ENCODE measurements around the gene SEMA5A.
A peak's percentile ranks its signal among the peaks of the same experiment; 100 is the strongest.

Gene SEMA5A

GRCh38 chr5:9545992-9546851 lies at the start of gene SEMA5A:
Gene SEMA5A (minus strand): TSS chr5:9546075. CDS start chr5:9379946, 166,129 bp downstream.
- Histone ChIP-seq H3K4me1 (ENCODE audit: control insufficient read depth, insufficient read depth, low read length) (peaks cover 9% of the 10 kb centered on the region), H3K9ac (ENCODE audit: low read length) (peak within 1 kb of the TSS; percentile 66), H3K36me3 (ENCODE audit: control insufficient read depth, insufficient read depth, low read length) (peaks cover 4% of the 10 kb centered on the region), H3K4me3 (ENCODE audit: low read length) (peak within 1 kb of the TSS; percentile 79), H3K27me3 (ENCODE audit: control insufficient read depth, insufficient read depth, low read length) (no peaks in the 10 kb centered on the region), H3K27ac (ENCODE audit: low read depth, low read length) (peak within 1 kb of the TSS; percentile 83)

- Histone ChIP-seq H3K4me1 (ENCODE audit: control insufficient read depth, insufficient read depth, low read length) (no peaks in the 10 kb centered on the region), H3K27me3 (ENCODE audit: control insufficient read depth, insufficient read depth, low read length) (no peaks in the 10 kb centered on the region), H3K4me3 (ENCODE audit: low read length) (no peak overlapping the region), H3K9ac (ENCODE audit: low read length) (no peak overlapping the region), H3K36me3 (ENCODE audit: control insufficient read depth, insufficient read depth, low read length) (no peaks in the 10 kb centered on the region), H3K27ac (ENCODE audit: low read depth, low read length) (no peak overlapping the region)
These were observed 49.0 kb upstream of the SEMA5A start for GRCh38 chr5:9594913-9595312.

GRCh38 chr5:9589049-9589835 lies 43.4 kb upstream of the SEMA5A start:
- Histone ChIP-seq H3K4me1 (ENCODE audit: control insufficient read depth, insufficient read depth, low read length) (no peaks in the 10 kb centered on the region), H3K36me3 (ENCODE audit: control insufficient read depth, insufficient read depth, low read length) (no peaks in the 10 kb centered on the region)

DNA sequence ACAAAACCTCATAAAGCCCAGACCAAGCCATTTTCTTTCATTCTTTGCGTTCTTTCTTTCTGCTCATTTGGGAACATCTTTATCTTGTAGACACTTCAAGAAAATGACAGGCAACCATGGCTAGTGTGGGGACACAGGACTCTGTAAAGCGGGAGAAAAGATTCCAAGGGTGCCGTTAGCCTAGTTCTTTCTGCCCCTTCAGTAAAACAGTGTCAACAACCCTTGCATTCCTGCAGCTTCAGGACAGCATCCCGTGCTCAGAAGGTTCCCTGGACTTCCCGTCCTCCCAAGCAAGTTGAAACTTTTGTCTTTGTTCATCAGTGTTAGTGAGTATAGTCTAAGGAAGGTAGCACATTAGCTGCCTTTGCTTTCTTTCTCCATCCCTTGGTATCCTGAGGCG lies 42.4 kb upstream of the SEMA5A start:
- no peaks in the 10 kb centered on the region for H3K27me3 ChIP-seq (ENCODE audit: control insufficient read depth, insufficient read depth, low read length)
- H3K36me3 ChIP-seq (ENCODE audit: control insufficient read depth, insufficient read depth, low read length), result no peaks in the 10 kb centered on the region
- H3K4me1 ChIP-seq (ENCODE audit: control insufficient read depth, insufficient read depth, low read length), result no peaks in the 10 kb centered on the region
- H3K4me3 ChIP-seq (ENCODE audit: low read length), result no peak overlapping the region
- H3K9ac ChIP-seq (ENCODE audit: low read length), result no peak overlapping the region
- H3K27ac ChIP-seq (ENCODE audit: low read depth, low read length), result no peak overlapping the region

More at GRCh38 chr5:9589049-9589835, 43.4 kb upstream of the SEMA5A start:
- Histone ChIP-seq H3K9ac (ENCODE audit: low read length) (no peak overlapping the region), H3K4me3 (ENCODE audit: low read length) (no peak overlapping the region), H3K27me3 (ENCODE audit: control insufficient read depth, insufficient read depth, low read length) (no peaks in the 10 kb centered on the region), H3K27ac (ENCODE audit: low read depth, low read length) (no peak overlapping the region)

DNA sequence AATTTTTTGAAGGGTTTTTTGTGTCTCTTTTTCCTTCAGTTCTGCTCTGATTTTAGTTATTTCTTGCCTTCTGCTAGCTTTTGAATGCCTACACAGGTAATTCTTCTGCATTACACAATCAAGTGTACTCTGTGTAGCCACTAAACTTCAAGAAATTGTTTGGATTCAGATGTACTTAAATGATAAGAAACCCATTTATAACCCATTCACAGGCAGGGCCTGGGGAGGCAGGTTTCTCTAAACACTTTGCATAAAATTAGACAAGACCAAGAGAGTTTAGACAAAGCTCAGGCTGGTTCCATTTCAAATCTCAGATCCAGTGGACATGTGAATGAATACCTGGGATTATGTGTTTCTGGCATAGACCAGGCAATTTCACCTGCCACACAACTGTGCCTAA lies 41.3 kb upstream of the SEMA5A start:
- no peak overlapping the region for H3K9ac ChIP-seq (ENCODE audit: low read length)
- H3K27me3 ChIP-seq (ENCODE audit: control insufficient read depth, insufficient read depth, low read length), result no peaks in the 10 kb centered on the region
- H3K4me1 ChIP-seq (ENCODE audit: control insufficient read depth, insufficient read depth, low read length), result no peaks in the 10 kb centered on the region
- no peak overlapping the region for H3K4me3 ChIP-seq (ENCODE audit: low read length)
- H3K27ac ChIP-seq (ENCODE audit: low read depth, low read length), result no peak overlapping the region
- no peaks in the 10 kb centered on the region for H3K36me3 ChIP-seq (ENCODE audit: control insufficient read depth, insufficient read depth, low read length)

DNA sequence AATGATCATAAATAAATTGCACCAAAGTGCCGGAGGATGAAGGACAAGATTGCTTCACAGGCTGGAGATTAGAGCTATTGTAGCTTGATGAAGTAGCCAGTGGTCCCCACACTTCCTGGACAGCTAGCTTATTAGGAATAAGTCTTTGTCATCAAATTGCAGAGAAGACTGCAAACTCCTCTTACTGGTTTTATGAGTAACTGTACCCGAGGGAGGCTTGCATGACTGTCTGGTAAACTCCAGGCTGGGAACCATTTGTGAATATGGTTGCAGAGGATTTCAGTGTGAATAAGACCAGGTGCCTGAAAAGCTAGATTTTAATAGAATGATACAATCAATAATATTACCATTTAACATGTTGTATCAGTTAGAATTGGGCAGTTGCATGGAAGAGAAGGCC lies 36.5 kb upstream of the SEMA5A start:
- no peaks in the 10 kb centered on the region for H3K4me1 ChIP-seq (ENCODE audit: control insufficient read depth, insufficient read depth, low read length)
- no peak overlapping the region for H3K4me3 ChIP-seq (ENCODE audit: low read length)
- H3K9ac ChIP-seq (ENCODE audit: low read length), result no peak overlapping the region
- H3K36me3 ChIP-seq (ENCODE audit: control insufficient read depth, insufficient read depth, low read length), result no peaks in the 10 kb centered on the region
- H3K27ac ChIP-seq (ENCODE audit: low read depth, low read length), result no peak overlapping the region
- H3K27me3 ChIP-seq (ENCODE audit: control insufficient read depth, insufficient read depth, low read length), result no peaks in the 10 kb centered on the region

GRCh38 chr5:9573796-9574195 lies 27.9 kb upstream of the SEMA5A start:
- H3K9ac ChIP-seq (ENCODE audit: low read length), result no peak overlapping the region
- no peak overlapping the region for H3K4me3 ChIP-seq (ENCODE audit: low read length)
- H3K36me3 ChIP-seq (ENCODE audit: control insufficient read depth, insufficient read depth, low read length), result no peaks in the 10 kb centered on the region
- H3K27me3 ChIP-seq (ENCODE audit: control insufficient read depth, insufficient read depth, low read length), result no peaks in the 10 kb centered on the region
- H3K27ac ChIP-seq (ENCODE audit: low read depth, low read length), result no peak overlapping the region
- no peaks in the 10 kb centered on the region for H3K4me1 ChIP-seq (ENCODE audit: control insufficient read depth, insufficient read depth, low read length)

DNA sequence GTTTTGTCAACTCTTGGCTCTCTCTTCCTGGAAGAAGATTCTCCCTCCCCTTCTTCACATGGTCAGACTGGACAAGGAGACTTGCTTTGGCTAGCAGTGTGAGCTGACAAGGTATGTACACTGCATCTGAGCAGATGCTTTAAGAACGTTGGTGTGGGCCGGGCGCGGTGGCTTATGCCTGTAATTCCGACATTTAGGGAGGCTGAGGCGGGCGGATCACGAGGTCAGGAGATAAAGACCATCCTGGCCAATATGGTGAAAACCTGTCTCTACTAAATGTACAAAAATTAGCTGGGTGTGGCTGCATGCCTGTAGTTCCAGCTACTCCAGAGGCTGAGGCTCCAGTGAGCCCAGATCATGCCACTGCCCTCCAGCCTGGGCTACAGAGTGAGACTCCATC lies 26.4 kb upstream of the SEMA5A start:
- H3K36me3 ChIP-seq (ENCODE audit: control insufficient read depth, insufficient read depth, low read length), result no peaks in the 10 kb centered on the region
- no peak overlapping the region for H3K4me3 ChIP-seq (ENCODE audit: low read length)
- H3K27me3 ChIP-seq (ENCODE audit: control insufficient read depth, insufficient read depth, low read length), result no peaks in the 10 kb centered on the region
- H3K9ac ChIP-seq (ENCODE audit: low read length), result no peak overlapping the region
- H3K4me1 ChIP-seq (ENCODE audit: control insufficient read depth, insufficient read depth, low read length), result no peaks in the 10 kb centered on the region
- no peak overlapping the region for H3K27ac ChIP-seq (ENCODE audit: low read depth, low read length)

DNA sequence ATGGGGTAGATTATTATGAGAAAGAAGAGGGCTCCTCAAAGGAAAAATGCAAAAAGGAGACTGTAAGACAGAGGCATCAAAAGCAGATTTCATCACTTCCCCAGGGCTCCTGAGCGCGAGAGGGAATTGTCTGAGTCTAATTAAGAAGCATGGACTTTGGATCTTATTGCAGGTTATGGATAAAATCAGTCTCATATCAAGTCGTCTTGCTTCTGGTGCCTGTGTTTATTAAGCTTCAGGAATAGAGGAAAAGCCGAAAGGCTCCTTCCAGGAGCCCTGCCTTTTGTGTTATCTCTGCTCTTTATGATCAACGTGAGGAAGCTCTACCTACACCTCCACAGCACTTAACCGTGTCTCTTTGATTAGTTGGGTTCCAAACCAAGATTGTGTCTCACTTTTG lies 25.0 kb upstream of the SEMA5A start:
- Histone ChIP-seq H3K4me1 (ENCODE audit: control insufficient read depth, insufficient read depth, low read length) (no peaks in the 10 kb centered on the region), H3K27ac (ENCODE audit: low read depth, low read length) (no peak overlapping the region), H3K9ac (ENCODE audit: low read length) (no peak overlapping the region), H3K36me3 (ENCODE audit: control insufficient read depth, insufficient read depth, low read length) (no peaks in the 10 kb centered on the region), H3K27me3 (ENCODE audit: control insufficient read depth, insufficient read depth, low read length) (no peaks in the 10 kb centered on the region), H3K4me3 (ENCODE audit: low read length) (no peak overlapping the region)

DNA sequence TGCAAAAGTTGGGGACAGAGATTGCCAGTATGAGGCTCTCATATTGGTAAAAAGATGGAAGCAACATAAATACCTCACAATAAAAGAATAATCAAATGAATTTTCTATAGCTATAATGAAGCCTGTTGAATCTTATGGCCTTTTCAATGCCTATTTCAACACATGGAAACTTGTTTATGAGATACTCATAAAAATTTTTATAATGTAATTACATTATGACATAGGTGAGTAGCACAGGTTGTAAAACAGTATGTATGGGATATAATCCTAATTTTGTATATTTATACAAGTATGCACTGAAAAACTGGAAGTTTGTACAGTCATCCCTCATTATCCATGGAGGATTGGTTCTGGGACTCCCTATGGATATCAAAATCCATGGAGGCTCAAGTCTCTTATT lies 21.2 kb upstream of the SEMA5A start:
- Histone ChIP-seq H3K9ac (ENCODE audit: low read length) (no peak overlapping the region), H3K27ac (ENCODE audit: low read depth, low read length) (no peak overlapping the region), H3K4me1 (ENCODE audit: control insufficient read depth, insufficient read depth, low read length) (no peaks in the 10 kb centered on the region), H3K27me3 (ENCODE audit: control insufficient read depth, insufficient read depth, low read length) (no peaks in the 10 kb centered on the region), H3K36me3 (ENCODE audit: control insufficient read depth, insufficient read depth, low read length) (no peaks in the 10 kb centered on the region), H3K4me3 (ENCODE audit: low read length) (no peak overlapping the region)

GRCh38 chr5:9564752-9565151 lies 18.9 kb upstream of the SEMA5A start:
- no peak overlapping the region for H3K4me3 ChIP-seq (ENCODE audit: low read length)
- no peaks in the 10 kb centered on the region for H3K36me3 ChIP-seq (ENCODE audit: control insufficient read depth, insufficient read depth, low read length)
- no peaks in the 10 kb centered on the region for H3K4me1 ChIP-seq (ENCODE audit: control insufficient read depth, insufficient read depth, low read length)
- no peaks in the 10 kb centered on the region for H3K27me3 ChIP-seq (ENCODE audit: control insufficient read depth, insufficient read depth, low read length)
- no peak overlapping the region for H3K27ac ChIP-seq (ENCODE audit: low read depth, low read length)
- no peak overlapping the region for H3K9ac ChIP-seq (ENCODE audit: low read length)

GRCh38 chr5:9562141-9562540 lies 16.3 kb upstream of the SEMA5A start:
- Histone ChIP-seq H3K9ac (ENCODE audit: low read length) (no peak overlapping the region), H3K4me3 (ENCODE audit: low read length) (no peak overlapping the region), H3K4me1 (ENCODE audit: control insufficient read depth, insufficient read depth, low read length) (no peaks in the 10 kb centered on the region), H3K27me3 (ENCODE audit: control insufficient read depth, insufficient read depth, low read length) (no peaks in the 10 kb centered on the region), H3K36me3 (ENCODE audit: control insufficient read depth, insufficient read depth, low read length) (no peaks in the 10 kb centered on the region), H3K27ac (ENCODE audit: low read depth, low read length) (no peak overlapping the region)

Measured in rectal smooth muscle tissue (tissue), 1 donor.